ENCODE results near the gene PCDHGA6.

PCDHGA6 gene

DNA sequence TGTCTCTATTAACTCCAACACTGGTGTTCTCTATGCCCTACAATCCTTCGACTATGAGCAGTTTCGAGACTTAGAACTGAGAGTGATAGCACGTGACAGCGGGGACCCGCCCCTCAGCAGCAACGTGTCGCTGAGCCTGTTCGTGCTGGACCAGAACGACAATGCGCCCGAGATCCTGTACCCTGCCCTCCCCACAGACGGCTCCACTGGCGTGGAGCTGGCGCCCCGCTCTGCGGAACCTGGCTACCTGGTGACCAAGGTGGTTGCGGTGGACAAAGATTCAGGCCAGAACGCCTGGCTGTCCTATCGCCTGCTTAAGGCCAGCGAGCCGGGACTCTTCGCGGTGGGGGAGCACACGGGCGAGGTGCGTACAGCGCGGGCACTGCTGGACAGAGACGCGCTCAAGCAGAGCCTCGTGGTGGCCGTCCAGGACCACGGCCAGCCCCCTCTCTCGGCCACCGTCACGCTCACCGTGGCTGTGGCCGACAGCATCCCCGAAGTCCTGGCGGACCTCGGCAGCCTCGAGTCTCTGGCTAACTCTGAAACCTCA is 49.1 kb downstream of the PCDHGA6 start:
- no peak for DNase-seq

DNA sequence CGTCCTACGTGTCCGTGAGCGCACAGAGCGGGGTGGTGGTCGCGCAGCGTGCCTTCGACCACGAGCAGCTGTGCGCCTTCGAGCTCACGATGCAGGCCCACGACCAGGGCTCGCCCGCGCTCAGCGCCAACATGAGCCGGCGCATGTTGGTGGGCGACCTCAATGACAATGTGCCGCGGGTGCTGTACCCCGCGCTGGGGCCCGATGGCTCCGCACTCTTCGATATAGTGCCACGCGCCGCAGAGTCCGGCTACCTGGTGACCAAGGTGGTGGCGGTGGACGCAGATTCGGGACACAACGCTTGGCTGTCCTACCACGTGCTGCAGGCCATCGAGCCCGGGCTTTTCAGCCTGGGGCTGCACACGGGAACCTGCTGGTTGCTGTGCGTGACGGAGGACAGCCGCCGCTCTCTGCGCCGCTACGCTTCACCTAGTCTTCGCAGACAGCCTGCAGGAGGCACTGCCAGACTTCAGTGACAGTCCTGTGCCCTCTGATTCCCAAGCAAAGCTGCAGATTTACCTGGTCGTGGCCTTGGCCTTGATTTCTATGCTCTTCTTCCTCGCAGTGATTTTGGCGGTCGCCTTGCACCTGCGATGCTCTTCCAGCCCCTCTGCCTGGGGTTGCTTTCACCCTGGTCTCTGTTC is 54.2 kb downstream of the PCDHGA6 start:
- DNase-seq = no peak

Measured in OCI-M1 (cell line).